GM08714 (cell line): Measurements from ENCODE around the gene ZBED3.
A peak's percentile ranks its signal among the peaks of the same experiment; 100 is the strongest.
"Not testable (repeated sequence)": the region's sequence is repeated elsewhere in the genome, so short reads cannot be mapped to it uniquely, and the experiment has no call there.

Source experiments
- H3K4me3 ChIP-seq: fragments of 200-500 bp; sonication (Bioruptor generic); 2 replicates; pipeline ENCODE4 v1.5.1; 2014; ENCODE audit warnings: mild to moderate bottlenecking, low read length, inconsistent platforms
- ZNF274 ChIP-seq: IDR thresholded peaks from 2 replicates; pipeline ENCODE4 v1.6.1; 2012; ENCODE audit warnings: mild to moderate bottlenecking, low read depth, low read length

ZBED3 gene

DNA sequence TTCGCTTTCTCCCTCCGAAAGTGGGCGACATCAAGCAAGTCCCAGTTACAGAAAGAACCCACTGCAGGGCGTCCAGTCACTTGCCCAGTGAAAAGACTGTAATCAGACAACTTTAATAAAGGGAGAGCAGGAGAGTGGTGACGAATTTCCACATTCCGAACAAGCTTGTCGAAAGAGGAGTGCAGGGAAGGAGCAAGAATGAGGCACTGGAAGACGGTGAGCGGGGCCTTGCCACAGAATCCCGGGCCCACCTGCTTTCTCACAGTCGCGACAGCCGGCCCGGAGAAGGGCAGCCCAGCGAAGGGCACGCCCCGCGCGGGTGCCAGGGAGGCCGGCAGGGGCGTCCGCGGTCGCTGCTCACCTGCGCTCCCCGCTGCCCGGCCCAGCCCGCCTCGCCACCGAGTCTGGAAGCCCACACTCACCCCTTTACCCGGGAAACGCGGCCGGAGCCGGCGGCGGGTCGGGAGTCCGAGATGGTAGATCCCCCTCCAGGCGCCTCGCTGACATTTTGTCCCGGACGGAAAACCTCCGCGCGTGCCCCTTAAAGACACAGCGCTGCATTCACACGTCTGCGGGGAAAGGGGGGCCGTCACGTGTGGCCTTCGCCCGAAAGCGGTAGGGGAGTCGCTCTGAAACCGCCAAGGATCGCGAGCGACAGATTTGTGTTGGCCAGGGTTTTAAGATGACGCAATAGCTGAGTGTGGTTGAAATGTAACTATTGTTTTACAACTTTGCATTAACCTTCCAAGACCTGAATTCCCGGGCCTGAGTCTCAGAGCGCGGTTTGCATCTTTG, at the start of gene ZBED3:
ZBED3 (minus strand) TSS at position 597 of the 795 bp plus-strand sequence. CDS start 9,407 bp downstream, outside the sequence.
- TF ChIP-seq ZNF274, result no peak
- H3K4me3 ChIP-seq, result peak within 1 kb of the TSS; percentile 83

DNA sequence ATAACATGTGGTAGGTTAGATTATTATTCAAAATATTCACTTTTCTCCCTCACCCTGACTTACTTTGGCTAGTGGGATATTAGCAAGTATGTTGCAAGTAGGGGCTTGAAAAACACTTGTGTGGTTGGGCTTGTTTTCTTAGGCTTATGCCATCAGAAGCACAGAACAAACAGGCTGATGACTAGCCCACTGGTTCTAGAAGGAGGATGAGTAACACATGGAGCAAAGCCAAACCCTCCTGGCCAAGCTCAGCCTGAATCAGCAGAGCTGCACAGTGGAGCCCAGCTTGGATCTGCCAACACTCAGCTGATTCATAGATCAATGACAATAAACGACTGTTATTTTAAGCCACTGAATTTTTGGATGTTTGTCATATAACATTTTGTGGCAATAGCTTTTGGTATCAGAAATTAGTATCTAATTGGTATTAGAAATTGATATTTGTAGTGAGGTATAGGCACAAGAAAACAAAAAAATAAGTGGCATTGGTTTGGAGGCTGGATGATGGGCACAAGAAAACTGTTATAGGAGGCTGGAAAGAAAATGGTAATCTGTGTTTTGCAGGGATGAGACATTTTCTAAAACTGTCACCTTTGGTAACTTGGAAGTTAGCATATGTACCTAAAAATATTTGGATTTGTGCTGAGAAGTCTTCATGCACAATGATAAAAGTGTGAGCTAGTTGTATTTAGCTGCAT, 46.1 kb upstream of the ZBED3 start:
- H3K4me3 ChIP-seq, result no peak overlapping the region
- TF ChIP-seq ZNF274, result no peak

DNA sequence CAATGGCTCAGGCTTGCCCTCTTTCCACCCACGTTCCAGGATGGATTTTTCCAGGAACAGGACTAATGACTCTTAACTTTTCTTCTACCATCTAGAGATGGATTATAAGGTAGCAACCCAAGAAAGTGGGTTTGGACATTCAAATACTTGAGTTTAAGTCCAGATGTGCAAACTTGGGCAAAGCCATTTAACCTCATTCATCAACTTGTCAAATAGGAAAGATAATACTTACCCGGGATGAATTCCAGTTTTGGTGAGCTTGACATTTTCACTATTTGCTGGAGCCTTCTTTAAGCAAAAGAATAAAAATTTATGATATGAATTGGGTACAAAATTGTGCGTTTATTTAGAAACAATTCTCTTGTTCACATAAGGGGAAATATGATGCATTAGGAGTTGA, 44.3 kb upstream of the ZBED3 start:
- H3K4me3 ChIP-seq, result no peak overlapping the region
- no peak for TF ChIP-seq ZNF274

- no peak for TF ChIP-seq ZNF274
- no peak overlapping the region for H3K4me3 ChIP-seq
Measured at GRCh38 chr5:77129391-77129990, 42.4 kb upstream of the ZBED3 start.

DNA sequence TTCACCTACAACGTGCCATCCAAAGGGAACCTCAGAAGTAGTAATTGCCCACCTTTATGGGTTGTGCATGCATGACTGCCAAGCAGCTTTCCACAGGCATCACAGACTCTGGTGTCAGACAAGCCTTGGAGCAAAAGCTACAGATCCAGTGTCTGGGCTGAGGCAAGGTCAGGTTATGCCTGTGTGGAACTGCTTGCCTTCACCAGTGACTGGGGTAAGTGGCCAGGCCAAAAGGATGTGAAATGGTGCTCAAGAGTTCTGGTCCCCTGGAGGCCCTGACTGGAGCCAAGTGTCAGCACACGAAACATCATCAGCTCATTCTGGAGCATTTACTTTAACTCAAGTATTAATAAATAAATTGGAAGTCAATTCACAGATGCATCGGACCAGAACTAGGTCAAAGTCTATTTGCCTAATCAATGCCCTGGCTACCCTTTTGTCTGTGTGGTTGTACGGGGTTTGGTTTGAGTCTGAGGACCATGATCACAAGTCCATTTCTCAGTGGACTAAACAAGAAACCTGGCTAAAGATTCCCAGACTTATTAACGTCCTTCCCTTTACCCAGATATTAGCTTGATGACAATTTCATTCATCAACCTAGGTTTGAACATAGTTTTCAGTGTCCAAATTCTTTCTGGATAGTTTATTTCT, 41.5 kb upstream of the ZBED3 start:
- no peak overlapping the region for H3K4me3 ChIP-seq
- TF ChIP-seq ZNF274, result no peak

DNA sequence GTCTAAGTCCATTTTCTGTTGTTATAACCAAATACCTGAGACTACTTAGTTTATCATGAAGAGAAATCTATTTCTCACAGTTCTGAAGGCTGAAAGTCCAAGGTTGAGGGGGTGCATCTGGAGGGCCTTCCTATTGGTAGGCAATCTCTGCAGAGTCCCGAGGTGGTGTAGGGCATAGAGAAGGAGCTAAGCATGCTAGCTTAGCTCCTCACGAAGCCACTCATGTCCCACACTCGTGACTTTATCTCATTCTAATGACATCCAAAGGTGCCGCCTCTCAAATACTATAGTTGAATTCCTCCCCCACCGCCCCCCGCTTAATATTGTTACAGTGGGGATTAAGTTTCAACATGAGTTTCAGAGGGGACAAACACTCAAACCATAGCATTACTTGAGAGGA, 36.0 kb upstream of the ZBED3 start:
- TF ChIP-seq ZNF274, result no peak
- H3K4me3 ChIP-seq, result no peak overlapping the region

DNA sequence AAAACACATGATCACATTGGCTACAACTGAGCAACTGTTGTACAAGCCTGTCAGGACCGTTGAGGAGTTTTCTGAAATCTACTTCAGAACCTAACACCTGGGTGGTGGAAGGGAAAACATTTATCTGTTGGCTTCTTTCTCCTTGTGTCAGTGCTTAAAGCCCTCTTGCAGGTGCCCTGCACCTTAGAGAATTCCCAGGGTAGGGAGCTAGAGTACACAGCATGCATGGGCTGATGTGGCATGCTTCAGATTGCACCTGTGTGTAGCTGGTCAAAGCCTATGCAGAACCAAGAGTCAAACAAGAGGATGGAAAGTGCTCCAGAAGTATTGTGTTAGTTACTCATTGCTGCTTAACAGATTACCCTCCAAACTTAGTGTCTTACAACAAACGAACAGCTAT, 33.6 kb upstream of the ZBED3 start:
- no peak for TF ChIP-seq ZNF274
- H3K4me3 ChIP-seq, result no peak overlapping the region

DNA sequence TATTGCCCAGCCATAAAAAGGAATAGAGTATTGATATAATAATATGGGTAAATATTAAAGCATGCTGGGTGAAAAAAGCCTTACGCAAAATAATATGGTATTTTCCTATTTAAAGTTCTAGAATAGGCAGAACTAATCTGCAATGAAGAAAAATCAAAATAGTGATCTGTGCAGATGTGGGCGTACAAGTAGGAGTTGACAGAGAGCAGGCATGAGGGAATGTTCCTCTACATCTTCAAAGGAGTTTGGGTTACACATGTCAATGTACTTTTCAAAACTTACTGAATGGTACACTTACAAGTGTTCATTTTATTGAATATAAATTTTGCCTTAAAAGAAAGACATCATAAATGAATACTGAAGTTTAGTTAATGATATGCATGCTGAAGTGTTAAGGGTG, 33.0 kb upstream of the ZBED3 start:
- H3K4me3 ChIP-seq, result no peak overlapping the region
- TF ChIP-seq ZNF274, result no peak

- H3K4me3 ChIP-seq, result no peak overlapping the region
- TF ChIP-seq ZNF274, result no peak
Measured at GRCh38 chr5:77117161-77117560, 30.1 kb upstream of the ZBED3 start.

- H3K4me3 ChIP-seq, result not testable (repeated sequence)
Measured at GRCh38 chr5:77107035-77107434, 19.9 kb upstream of the ZBED3 start.

GRCh38 chr5:77104813-77105212, 17.7 kb upstream of the ZBED3 start:
- no peak overlapping the region for H3K4me3 ChIP-seq
- no peak for TF ChIP-seq ZNF274

DNA sequence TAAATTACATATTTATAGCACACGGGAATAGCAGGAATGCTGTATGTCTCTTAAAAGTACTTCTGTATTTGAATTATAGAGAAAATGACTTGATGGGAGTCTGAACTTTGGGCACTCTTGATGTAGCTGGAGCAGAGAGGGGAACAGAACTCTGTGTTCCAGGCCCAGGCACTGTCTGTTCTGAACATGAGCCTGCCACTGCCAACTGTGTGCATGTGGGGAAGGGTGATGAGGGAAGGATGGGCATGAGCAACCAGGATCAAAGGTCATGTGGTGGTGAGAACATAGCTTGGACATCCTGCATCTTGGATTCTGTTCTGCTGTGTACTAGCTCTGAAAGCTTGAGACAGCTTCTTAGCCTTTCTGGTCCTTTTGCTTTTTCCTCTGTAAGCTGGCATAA, 16.4 kb upstream of the ZBED3 start:
- no peak for TF ChIP-seq ZNF274

DNA sequence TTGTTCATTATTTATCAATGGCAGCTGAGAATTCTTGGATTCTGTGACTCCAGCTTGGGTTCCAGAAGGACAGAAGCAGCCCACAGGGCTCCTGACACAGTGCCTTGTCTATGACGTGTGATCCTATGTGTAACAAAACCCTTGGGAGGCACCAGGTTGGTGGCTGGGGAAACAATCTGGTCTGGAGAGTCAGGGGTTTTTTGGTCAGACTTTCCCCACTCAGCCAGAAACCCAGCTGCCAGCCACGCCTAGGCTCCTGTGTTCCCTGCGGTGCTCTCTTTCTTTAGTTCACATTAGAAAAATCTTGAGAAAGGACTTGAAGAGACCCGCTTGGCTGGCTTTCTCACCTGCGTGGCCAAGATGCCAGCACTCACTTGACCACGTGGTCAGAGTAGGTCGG, 15.5 kb upstream of the ZBED3 start:
- H3K4me3 ChIP-seq, result no peak overlapping the region
- no peak for TF ChIP-seq ZNF274

More for the DNA sequence above, 16.4 kb upstream of the ZBED3 start:
- no peak overlapping the region for H3K4me3 ChIP-seq

DNA sequence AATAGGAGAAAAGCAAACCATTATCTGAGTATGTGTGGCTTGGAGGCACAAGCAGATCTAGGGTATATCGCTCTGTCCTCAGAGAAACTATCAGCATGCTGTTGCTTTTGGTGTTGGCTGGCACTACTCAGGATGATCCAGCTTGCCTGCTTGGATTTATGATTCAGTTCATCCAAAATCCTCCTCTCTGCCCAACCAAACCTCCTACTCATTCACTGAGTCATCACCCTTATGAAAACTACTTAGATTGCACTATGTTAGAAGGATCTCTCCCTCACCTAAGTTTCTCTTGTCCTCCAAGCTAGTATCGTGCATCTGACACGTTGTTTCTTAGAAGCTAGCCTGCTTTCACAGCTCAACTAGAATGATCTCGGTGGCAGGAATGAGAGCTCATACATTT, 14.2 kb upstream of the ZBED3 start:
- no peak overlapping the region for H3K4me3 ChIP-seq
- no peak for TF ChIP-seq ZNF274

GRCh38 chr5:77095189-77095588, 8.1 kb upstream of the ZBED3 start:
- no peak for TF ChIP-seq ZNF274

More at GRCh38 chr5:77095189-77095588, 8.1 kb upstream of the ZBED3 start:
- H3K4me3 ChIP-seq, result no peak overlapping the region
